ENCODE data around the gene JAKMIP1. TPM values are rescaled to one million over a fixed set of nuclear protein-coding genes. Genes with fewer than 3 reads are reported as not detected.

JAKMIP1 gene
- total RNA-seq, 2 experiments from 2014 or later = 5.6 to 6.3 TPM

DNA sequence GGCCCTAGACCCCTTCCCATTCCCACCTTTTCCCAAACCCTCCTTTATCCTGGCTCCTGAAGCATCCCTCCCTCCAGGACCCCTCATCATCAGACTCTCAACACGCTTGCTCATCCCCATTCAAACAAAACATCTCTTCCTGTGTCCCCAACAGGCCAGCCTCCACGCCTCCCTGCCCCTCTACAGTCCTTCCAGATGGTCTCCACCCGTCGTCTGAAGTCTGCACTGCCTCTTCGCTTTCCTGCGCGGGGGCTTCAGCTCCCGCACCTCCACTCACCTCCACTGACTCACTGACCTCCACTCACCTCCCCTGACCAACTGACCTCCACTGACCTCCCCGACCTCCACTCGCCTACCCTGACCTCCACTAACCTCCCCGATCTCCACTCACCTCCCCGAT is 39.8 kb downstream of the JAKMIP1 start:
- H3K4me3 Mint-ChIP-seq = no peak overlapping the region
- no peaks in the 10 kb centered on the region for H3K9me3 Mint-ChIP-seq
- CTCF ChIA-PET = no interaction called here
- H3K4me1 Mint-ChIP-seq (ENCODE audit: low read depth) = no peaks in the 10 kb centered on the region
- no peaks in the 10 kb centered on the region for H3K27me3 Mint-ChIP-seq
- POLR2A ChIA-PET = no interaction called here
- intact Hi-C loops (cut with micrococcal nuclease) = no loop called here
- H3K36me3 Mint-ChIP-seq (ENCODE audit: low read depth) = no peaks in the 10 kb centered on the region
- no peak for TF ChIP-seq CTCF (IDR thresholded peaks at IDR 0.05)
- no peak overlapping the region for H3K27ac Mint-ChIP-seq
- ATAC-seq = no peak
- DNase-seq = no peak

DNA sequence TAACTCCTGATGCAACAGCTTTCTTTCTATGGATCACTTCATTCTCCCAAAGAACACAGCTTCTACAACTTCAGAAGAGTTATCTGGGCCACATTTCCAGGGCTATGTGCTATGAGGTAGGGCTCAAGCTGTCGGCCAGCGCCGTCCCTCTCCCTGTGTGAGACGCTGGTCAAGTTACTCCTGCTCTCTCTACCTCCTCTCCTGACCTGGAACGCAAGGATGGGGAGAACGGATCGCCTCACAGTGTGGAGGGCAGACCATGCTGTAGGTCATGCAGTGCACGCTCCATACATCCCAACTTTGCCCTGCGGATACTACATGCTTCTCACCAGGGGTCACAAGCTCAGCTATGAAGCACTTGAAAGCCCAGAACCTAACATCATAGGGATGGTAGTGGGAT is 42.4 kb downstream of the JAKMIP1 start:
- POLR2A ChIA-PET = no interaction called here
- Mint-ChIP-seq H3K4me1 (ENCODE audit: low read depth) (peaks cover 2% of the 10 kb centered on the region), H3K4me3 (no peak overlapping the region), H3K9me3 (no peaks in the 10 kb centered on the region), H3K27ac (no peak overlapping the region), H3K36me3 (ENCODE audit: low read depth) (no peaks in the 10 kb centered on the region), H3K27me3 (no peaks in the 10 kb centered on the region)
- TF ChIP-seq CTCF (IDR thresholded peaks at IDR 0.05) = no peak
- intact Hi-C loops (cut with micrococcal nuclease) = no loop called here
- CTCF ChIA-PET = no interaction called here
- no peak for ATAC-seq
- no peak for DNase-seq

DNA sequence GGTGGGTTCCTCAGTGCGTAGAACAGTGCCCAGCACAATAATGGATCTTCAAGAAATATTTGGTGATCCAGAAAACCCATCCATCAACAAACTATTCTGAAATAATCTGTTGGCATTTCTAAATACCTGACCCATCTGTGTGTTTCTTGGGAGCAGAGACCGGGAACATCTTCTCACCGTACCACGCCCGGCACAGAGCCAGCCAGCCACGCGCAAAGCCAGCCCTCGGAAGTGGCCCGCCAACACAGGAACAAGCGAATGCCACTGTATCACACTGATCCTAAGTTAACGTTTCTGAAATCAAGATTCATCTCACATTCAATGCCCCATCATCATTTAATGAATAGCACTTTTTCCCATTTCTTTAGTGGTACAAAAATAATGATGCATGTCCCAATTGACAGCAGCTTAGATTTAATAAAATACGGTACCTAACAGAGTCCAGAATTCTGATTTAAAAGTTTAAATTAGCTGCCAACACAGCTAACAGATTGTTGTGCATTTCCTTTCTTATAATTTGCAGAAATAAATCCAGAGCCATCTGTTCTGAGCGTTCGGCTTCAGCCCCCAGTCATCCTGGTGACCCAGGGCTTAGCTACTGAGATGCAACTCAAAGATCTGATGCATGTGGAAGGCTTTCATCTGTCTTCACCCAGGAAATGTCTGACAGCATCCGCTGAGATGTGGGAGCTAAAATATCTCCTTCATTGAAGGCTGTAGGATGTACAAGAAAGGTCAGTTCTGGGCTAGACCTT is 44.2 kb downstream of the JAKMIP1 start:
- intact Hi-C loops (cut with micrococcal nuclease) = no loop called here
- no peaks in the 10 kb centered on the region for H3K9me3 Mint-ChIP-seq
- ATAC-seq (no peak), DNase-seq (no peak)
- peaks cover 7% of the 10 kb centered on the region for H3K4me1 Mint-ChIP-seq (ENCODE audit: low read depth)
- no peak for TF ChIP-seq CTCF (IDR thresholded peaks at IDR 0.05)
- peaks cover 3% of the 10 kb centered on the region for H3K27me3 Mint-ChIP-seq
- H3K27ac Mint-ChIP-seq = no peak overlapping the region
- H3K36me3 Mint-ChIP-seq (ENCODE audit: low read depth) = no peaks in the 10 kb centered on the region
- no peak overlapping the region for H3K4me3 Mint-ChIP-seq
- POLR2A ChIA-PET = interaction anchor here (0.9 to 1.2 kb wide), 2 partner anchors 9 to 44 kb away, joined by 4 to 5 read pairs; partner anchors contain the start of gene JAKMIP1
- CTCF ChIA-PET = interaction anchor here (1.6 to 1.9 kb wide), 2 partner anchors 95 to 158 kb away, joined by 4 to 6 read pairs; no protein-coding TSS in a partner anchor

DNA sequence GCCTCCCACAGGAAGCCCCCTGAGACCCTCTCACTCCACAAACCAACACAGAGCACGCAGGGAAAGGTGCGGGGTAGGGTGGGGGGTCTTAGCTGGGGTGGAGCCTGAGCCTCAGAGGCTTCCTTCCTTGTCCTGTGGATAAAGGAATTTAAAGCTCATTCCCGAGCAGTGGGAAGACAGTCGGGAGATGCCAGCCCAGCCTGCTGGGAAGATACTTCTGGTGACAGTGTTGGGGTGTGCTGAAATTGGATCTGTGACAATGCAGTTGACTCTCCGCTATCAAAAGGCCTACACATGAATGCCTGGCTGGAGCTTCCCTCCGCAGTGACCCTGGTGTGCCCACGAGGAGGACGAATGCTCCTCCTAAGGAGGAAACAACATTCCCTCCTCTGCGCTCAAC is 45.5 kb downstream of the JAKMIP1 start:
- Mint-ChIP-seq H3K36me3 (ENCODE audit: low read depth) (no peaks in the 10 kb centered on the region), H3K9me3 (no peaks in the 10 kb centered on the region), H3K27me3 (peaks cover 3% of the 10 kb centered on the region), H3K4me3 (no peak overlapping the region), H3K4me1 (ENCODE audit: low read depth) (peaks cover 7% of the 10 kb centered on the region), H3K27ac (no peak overlapping the region)
- TF ChIP-seq CTCF (IDR thresholded peaks at IDR 0.05) = no peak
- ATAC-seq (no peak), DNase-seq (no peak)
- POLR2A ChIA-PET = no interaction called here
- intact Hi-C loops (cut with micrococcal nuclease) = no loop called here
- CTCF ChIA-PET = interaction anchor here (1.6 kb wide), 1 partner anchor 96 kb away, joined by 4 read pairs; no protein-coding TSS in a partner anchor

GRCh38 chr4:6153874-6154273 is 46.5 kb downstream of the JAKMIP1 start:
- no peak for TF ChIP-seq CTCF (IDR thresholded peaks at IDR 0.05)
- no peaks in the 10 kb centered on the region for H3K36me3 Mint-ChIP-seq (ENCODE audit: low read depth)
- POLR2A ChIA-PET = no interaction called here
- intact Hi-C loops (cut with micrococcal nuclease) = no loop called here
- no peak overlapping the region for H3K4me3 Mint-ChIP-seq
- H3K27ac Mint-ChIP-seq = no peak overlapping the region
- ATAC-seq (no peak), DNase-seq (no peak)
- H3K27me3 Mint-ChIP-seq = peaks cover 3% of the 10 kb centered on the region
- peaks cover 7% of the 10 kb centered on the region for H3K4me1 Mint-ChIP-seq (ENCODE audit: low read depth)
- CTCF ChIA-PET = no interaction called here
- H3K9me3 Mint-ChIP-seq = no peaks in the 10 kb centered on the region
